SK-N-SH (cell line): ENCODE measurements around the gene MTR. TPM values are rescaled to one million over a fixed set of nuclear protein-coding genes. Genes with fewer than 3 reads are reported as not detected.
"Not testable (repeated sequence)": the region's sequence is repeated elsewhere in the genome, so short reads cannot be mapped to it uniquely, and the experiment has no call there.

Experiments
- CTCF ChIA-PET: fragments of 300-600, 350-600 bp; formaldehyde crosslinking; extraction: SDS; loops from one replicate; lab custom pipeline; 2021; lab: Yijun Ruan, JAX
- POLR2A ChIA-PET: fragments of 350-600 bp; sonication (Branson Sonifier 250); formaldehyde crosslinking; extraction: SDS; loops from one replicate; lab custom pipeline; 2020; ENCODE audit warnings: antibody characterized with exemption, inconsistent platforms; lab: Yijun Ruan, JAX
- DNase-seq: peaks from one replicate; pipeline ENCODE4 v3.0.0; 2012
- H2AFZ ChIP-seq: fragments of 200-600 bp; sonication (generic); 2 replicates; pipeline ENCODE4 v1.8.1; 2016; ENCODE audit warnings: antibody characterized with exemption, mild to moderate bottlenecking, low read depth
- H3F3A ChIP-seq: fragments of 200-600 bp; sonication (generic); replicated peaks from 2 replicates; pipeline ENCODE3; 2016; ENCODE audit warnings: antibody characterized with exemption, mild to moderate bottlenecking; ENCODE audit not compliant: insufficient read depth
- H3K27ac ChIP-seq, 2 experiments: fragments of 200-500 bp in 1 of 2; fragments of 200-600 bp in 1 of 2; sonication (Bioruptor generic) in 1 of 2; sonication (generic), shearing (Covaris generic) in 1 of 2; 2 replicates each; pipeline versions ENCODE4 v1.5.1 to v1.6.1; 2014 to 2016; ENCODE audit warnings: low read depth in 2 of 2, inconsistent platforms in 1 of 2, low read length in 1 of 2, mild to moderate bottlenecking in 1 of 2, mixed read lengths in 1 of 2
- H3K27me3 ChIP-seq: fragments of 200-600 bp; sonication (generic), shearing (Covaris generic); 2 replicates; pipeline ENCODE4 v1.6.1; 2016; ENCODE audit warnings: mixed run types; ENCODE audit not compliant: insufficient read depth
- H3K36me3 ChIP-seq, 2 experiments: fragments of 200-500 bp in 1 of 2; fragments of 200-600 bp in 1 of 2; sonication (Bioruptor generic) in 1 of 2; sonication (generic) in 1 of 2; replicated peaks in 1 of 2; 2 replicates each; pipeline versions ENCODE3 to v1.5.1; 2014 to 2016; ENCODE audit warnings: low read length in 1 of 2, mild to moderate bottlenecking in 1 of 2; ENCODE audit not compliant: insufficient read depth in 2 of 2, control insufficient read depth in 1 of 2
- H3K4me1 ChIP-seq, 2 experiments: fragments of 200-500 bp in 1 of 2; fragments of 200-600 bp in 1 of 2; sonication (Bioruptor generic) in 1 of 2; sonication (generic), shearing (Covaris generic) in 1 of 2; 2 replicates each; pipeline versions ENCODE4 v1.5.1 to v1.6.1; 2014 to 2016; ENCODE audit warnings: low read depth in 1 of 2, low read length in 1 of 2, mixed run types in 1 of 2; ENCODE audit not compliant: insufficient read depth in 2 of 2, control insufficient read depth in 1 of 2
- H3K4me2 ChIP-seq: fragments of 200-600 bp; sonication (generic), shearing (Covaris generic); 2 replicates; pipeline ENCODE4 v1.6.1; 2017; ENCODE audit warnings: mixed run types
- H3K4me3 ChIP-seq, 2 experiments: fragments of 200-500 bp in 1 of 2; fragments of 200-600 bp in 1 of 2; sonication (Bioruptor generic) in 1 of 2; sonication (generic), shearing (Covaris generic) in 1 of 2; 2 replicates each; pipeline versions ENCODE4 v1.5.1 to v1.8.1; 2014 to 2016; ENCODE audit warnings: low read depth in 2 of 2, inconsistent platforms in 1 of 2, low read length in 1 of 2, mild to moderate bottlenecking in 1 of 2, mixed read lengths in 1 of 2, moderate library complexity in 1 of 2
- H3K79me2 ChIP-seq: fragments of 200-600 bp; sonication (generic); 2 replicates; pipeline ENCODE4 v1.8.1; 2017; ENCODE audit warnings: mild to moderate bottlenecking; ENCODE audit not compliant: insufficient read depth
- H3K9ac ChIP-seq: fragments of 200-600 bp; sonication (generic); 2 replicates; pipeline ENCODE4 v1.6.1; 2017; ENCODE audit warnings: mixed run types
- H3K9me2 ChIP-seq: fragments of 200-600 bp; sonication (generic); 2 replicates; pipeline ENCODE4 v1.6.1; 2017; ENCODE audit warnings: mixed run types
- H3K9me3 ChIP-seq: fragments of 200-600 bp; sonication (generic); 2 replicates; pipeline ENCODE4 v1.6.1; 2017; ENCODE audit warnings: mixed run types, mild to moderate bottlenecking, moderate library complexity
- H4K20me1 ChIP-seq: fragments of 200-600 bp; sonication (generic); 2 replicates; pipeline ENCODE4 v1.6.1; 2017; ENCODE audit warnings: mild to moderate bottlenecking, mixed run types; ENCODE audit not compliant: insufficient read depth
- CHD2 ChIP-seq: fragments of 150-350 bp; IDR thresholded peaks from 2 replicates; pipeline ENCODE4 v1.6.1; 2018; ENCODE audit warnings: low read length; ENCODE audit not compliant: partially characterized antibody
- GATA2 ChIP-seq: sonication (generic); formaldehyde crosslinking; IDR thresholded peaks from 2 replicates; pipeline ENCODE4 v1.5.0; 2020; ENCODE audit warnings: mild to moderate bottlenecking, missing genetic modification reagents
- MEF2A ChIP-seq: IDR thresholded peaks from 2 replicates; pipeline ENCODE4 v1.4.0; 2012; ENCODE audit warnings: low read depth, borderline replicate concordance
- POLR2AphosphoS5 ChIP-seq: IDR thresholded peaks from 2 replicates; pipeline ENCODE4 v1.6.1; 2012; ENCODE audit warnings: low read depth, low read length
- RCOR1 ChIP-seq: fragments of 150-350 bp; IDR thresholded peaks from 2 replicates; pipeline ENCODE4 v1.6.1; 2017; ENCODE audit warnings: antibody characterized with exemption, low read length
- RFX5 ChIP-seq: IDR thresholded peaks from 2 replicates; pipeline ENCODE4 v1.6.1; 2012; ENCODE audit warnings: mild to moderate bottlenecking, improper control_type of control experiment, low read length
- RXRA ChIP-seq: IDR thresholded peaks from 2 replicates; pipeline ENCODE4 v1.4.0; 2012; ENCODE audit warnings: low read depth, mild to moderate bottlenecking, borderline replicate concordance
- SIN3A ChIP-seq: IDR thresholded peaks from 2 replicates; pipeline ENCODE4 v1.6.1; 2012; ENCODE audit warnings: low read depth, mild to moderate bottlenecking, low read length, moderate library complexity, borderline replicate concordance
- TAF1 ChIP-seq: IDR thresholded peaks from 2 replicates; pipeline ENCODE4 v1.6.1; 2012; ENCODE audit warnings: low read depth, mild to moderate bottlenecking, low read length, moderate library complexity, borderline replicate concordance
- TEAD4 ChIP-seq: IDR thresholded peaks from 2 replicates; pipeline ENCODE4 v1.4.0; 2012; ENCODE audit warnings: mild to moderate bottlenecking, borderline replicate concordance; ENCODE audit not compliant: insufficient read depth
- WGBS: methylation state at CpG from one replicate; pipeline ENCODE4 v1.1.6; 2017; ENCODE audit warnings: low lambda C conversion rate; 5-methylcytosine and 5-hydroxymethylcytosine counted together
- polyA plus RNA-seq, 3 experiments: library from polyadenylated mRNA; depleted of rRNA; stranded (reverse); fragments of >200 nt; gene quantifications; 2 replicates each; pipeline ENCODE4 v1.2.3, GENCODE V29; 2012
- TF ChIP-seq, protein P1 (sequence below): IDR thresholded peaks from 2 replicates; pipeline ENCODE4; 2012
- TF ChIP-seq, protein P2 (sequence below): fragments of 200-600 bp; sonication (generic); IDR thresholded peaks from 2 replicates; pipeline ENCODE4 v1.6.1; 2017; ENCODE audit warnings: antibody characterized with exemption, mild to moderate bottlenecking, moderate library complexity

Gene MTR
- polyA plus RNA-seq, 1 of the 3 experiments (the other 2 are of a cell fraction), result 5.4 TPM

DNA sequence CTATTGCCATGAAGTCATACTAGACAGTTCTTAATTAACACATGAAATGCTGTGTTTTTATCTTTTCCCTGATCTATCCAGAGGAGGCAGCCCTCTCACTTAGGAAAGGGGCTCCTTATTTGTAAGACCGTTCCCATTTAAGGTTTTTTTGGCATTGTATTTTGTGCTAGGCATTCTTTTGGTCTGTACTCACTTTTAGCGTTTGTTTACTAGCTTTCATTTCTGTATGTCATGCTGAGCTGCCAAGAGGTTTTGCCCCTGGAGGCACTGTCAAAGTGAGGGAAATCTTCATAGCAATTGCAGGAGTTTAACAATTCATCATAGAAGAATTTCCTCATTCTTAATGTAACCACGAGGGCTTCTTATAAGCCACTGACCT is 59.5 kb downstream of the MTR start:
- Histone ChIP-seq H3K4me1 (peaks cover 0 to under 1% of the 10 kb centered on the region in 2 experiments; a peak in 1 of 4 replicates), H3K27me3 (no peaks in the 10 kb centered on the region), H3K36me3 (peaks cover 10 to 74% of the 10 kb centered on the region in 2 experiments), H2AFZ (no peak overlapping the region), H3K79me2 (no peaks in the 10 kb centered on the region), H3F3A (no peaks in the 10 kb centered on the region), H4K20me1 (no peaks in the 10 kb centered on the region), H3K27ac (no peak overlapping the region), H3K9me3 (no peaks in the 10 kb centered on the region), H3K4me2 (no peak overlapping the region), H3K9me2 (no peaks in the 10 kb centered on the region), H3K9ac (no peak overlapping the region), H3K4me3 (no peak overlapping the region)
- no peak for DNase-seq
- CTCF ChIA-PET, result interaction anchor here (2.9 kb wide), 1 partner anchor 95 kb away, joined by 8 read pairs; no protein-coding TSS in a partner anchor
- TF ChIP-seq TAF1, result no peak
- TF ChIP-seq, protein P1, sequence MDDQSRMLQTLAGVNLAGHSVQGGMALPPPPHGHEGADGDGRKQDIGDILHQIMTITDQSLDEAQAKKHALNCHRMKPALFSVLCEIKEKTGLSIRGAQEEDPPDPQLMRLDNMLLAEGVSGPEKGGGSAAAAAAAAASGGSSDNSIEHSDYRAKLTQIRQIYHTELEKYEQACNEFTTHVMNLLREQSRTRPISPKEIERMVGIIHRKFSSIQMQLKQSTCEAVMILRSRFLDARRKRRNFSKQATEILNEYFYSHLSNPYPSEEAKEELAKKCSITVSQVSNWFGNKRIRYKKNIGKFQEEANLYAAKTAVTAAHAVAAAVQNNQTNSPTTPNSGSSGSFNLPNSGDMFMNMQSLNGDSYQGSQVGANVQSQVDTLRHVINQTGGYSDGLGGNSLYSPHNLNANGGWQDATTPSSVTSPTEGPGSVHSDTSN, result no peak
- no peak for TF ChIP-seq RFX5
- TF ChIP-seq, protein P2, sequence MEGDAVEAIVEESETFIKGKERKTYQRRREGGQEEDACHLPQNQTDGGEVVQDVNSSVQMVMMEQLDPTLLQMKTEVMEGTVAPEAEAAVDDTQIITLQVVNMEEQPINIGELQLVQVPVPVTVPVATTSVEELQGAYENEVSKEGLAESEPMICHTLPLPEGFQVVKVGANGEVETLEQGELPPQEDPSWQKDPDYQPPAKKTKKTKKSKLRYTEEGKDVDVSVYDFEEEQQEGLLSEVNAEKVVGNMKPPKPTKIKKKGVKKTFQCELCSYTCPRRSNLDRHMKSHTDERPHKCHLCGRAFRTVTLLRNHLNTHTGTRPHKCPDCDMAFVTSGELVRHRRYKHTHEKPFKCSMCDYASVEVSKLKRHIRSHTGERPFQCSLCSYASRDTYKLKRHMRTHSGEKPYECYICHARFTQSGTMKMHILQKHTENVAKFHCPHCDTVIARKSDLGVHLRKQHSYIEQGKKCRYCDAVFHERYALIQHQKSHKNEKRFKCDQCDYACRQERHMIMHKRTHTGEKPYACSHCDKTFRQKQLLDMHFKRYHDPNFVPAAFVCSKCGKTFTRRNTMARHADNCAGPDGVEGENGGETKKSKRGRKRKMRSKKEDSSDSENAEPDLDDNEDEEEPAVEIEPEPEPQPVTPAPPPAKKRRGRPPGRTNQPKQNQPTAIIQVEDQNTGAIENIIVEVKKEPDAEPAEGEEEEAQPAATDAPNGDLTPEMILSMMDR, result no peak
- TF ChIP-seq CHD2, result no peak
- no peak for TF ChIP-seq SIN3A
- no peak for TF ChIP-seq MEF2A
- TF ChIP-seq POLR2AphosphoS5, result no peak
- TF ChIP-seq RXRA, result no peak
- no peak for TF ChIP-seq GATA2 (CRISPR knock-in tag)
- TF ChIP-seq RCOR1, result no peak
- TF ChIP-seq TEAD4, result no peak
- POLR2A ChIA-PET, result no interaction called here
- WGBS, result 54% methylated on average over 3 of the region's 3 CpGs

DNA sequence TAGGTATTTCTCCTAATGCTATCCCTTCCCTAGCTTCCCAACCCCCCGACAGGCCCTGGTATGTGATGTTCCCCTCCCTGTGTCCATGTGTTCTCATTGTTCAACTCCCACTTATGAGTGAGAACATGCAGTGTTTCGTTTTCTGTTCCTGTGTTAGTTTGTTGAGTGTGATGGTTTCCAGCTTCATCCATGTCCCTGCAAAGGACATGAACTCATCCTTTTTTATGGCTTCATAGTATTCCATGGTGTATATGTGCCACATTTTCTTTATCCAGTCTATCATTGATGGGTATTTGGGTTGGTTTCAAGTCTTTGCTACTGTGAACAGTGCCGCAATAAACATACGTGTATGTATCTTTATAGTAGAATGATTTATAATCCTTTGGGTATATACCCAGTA is 61.6 kb downstream of the MTR start:
- peaks cover 3 to 76% of the 10 kb centered on the region in 2 experiments for H3K36me3 ChIP-seq
- H2AFZ ChIP-seq, POLR2A ChIA-PET, H3K79me2 ChIP-seq, H3K4me2 ChIP-seq, H3K27ac ChIP-seq, H3K9me3 ChIP-seq, DNase-seq, H3K9ac ChIP-seq, H3K27me3 ChIP-seq, H3K4me1 ChIP-seq, H3K4me3 ChIP-seq, H3K9me2 ChIP-seq, H3F3A ChIP-seq, H4K20me1 ChIP-seq: not testable (repeated sequence)
- 97% methylated on average over 4 of the region's 4 CpGs for WGBS
- CTCF ChIA-PET, result interaction anchor here (0.8 to 1.2 kb wide), 2 partner anchors 12 to 13 kb away, joined by 3 to 5 read pairs; no protein-coding TSS in a partner anchor
